HL-60/S4 treated with phorbol 12-myristate 13-acetate at 8.2 ng/mL for 4 days and 3 days (cell line): ENCODE data around the gene ATG16L2.

Experiments
- in situ Hi-C: fragments of 300-500 bp; cut with MboI; formaldehyde crosslinking; loops from 2 replicates; pipeline ENCODE4 v1.15.0; 2022; ENCODE audit warnings: low sequenced_read_pairs

Gene ATG16L2

DNA sequence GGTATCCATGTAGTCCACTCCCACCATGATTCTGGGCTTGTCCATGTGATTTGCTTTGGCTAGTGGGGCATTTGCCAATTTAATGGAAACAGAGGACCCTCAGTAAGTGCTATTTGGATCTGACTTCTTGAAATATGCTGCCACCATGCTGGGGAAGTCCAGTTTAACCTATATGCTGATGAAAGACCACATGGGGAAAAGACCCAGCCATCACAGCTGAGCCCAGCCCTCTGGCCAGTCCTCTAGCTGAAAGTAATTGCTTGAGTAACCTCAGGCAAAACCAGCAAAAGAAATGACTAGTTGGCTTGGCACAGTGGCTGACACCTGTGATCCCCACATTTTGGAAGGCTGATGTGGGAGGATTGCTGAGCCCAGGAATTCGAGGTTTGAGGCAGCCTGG lies 61.5 kb downstream of the ATG16L2 start:
- in situ Hi-C loops = no loop called here

DNA sequence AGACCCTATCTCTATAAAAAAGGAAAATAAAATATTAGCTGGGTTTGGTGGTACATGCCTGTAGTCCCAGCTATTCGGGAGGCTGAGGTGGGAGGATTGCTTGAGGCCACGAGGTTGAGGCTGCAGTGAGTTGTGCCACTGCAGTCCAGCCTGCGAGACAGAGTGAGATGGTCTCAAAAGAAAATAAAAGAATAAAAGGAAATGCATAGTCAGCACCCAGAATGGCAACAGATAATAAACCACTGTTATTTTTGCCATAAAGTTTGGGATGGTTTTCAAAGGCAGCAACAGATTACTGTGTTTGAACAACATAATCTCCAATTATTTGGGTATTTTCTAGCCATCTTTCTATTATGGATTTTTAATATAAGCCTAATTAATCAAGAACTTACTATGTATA lies 61.9 kb downstream of the ATG16L2 start:
- in situ Hi-C loops = no loop called here
